Activated gamma-delta T cell treated with Interleukin-2 at 50 U/mL for 16 hours (primary cell): ENCODE measurements around the gene PTPRN2.

Experiments used
- DNase-seq: peaks from one replicate; pipeline ENCODE4 v3.0.0-alpha.2; 2020

Gene PTPRN2

GRCh38 chr7:157813741-157814661 is 773.6 kb downstream of the PTPRN2 start:
- DNase-seq: no peak

GRCh38 chr7:157813053-157813452 is 774.6 kb downstream of the PTPRN2 start:
- no peak for DNase-seq

- no peak for DNase-seq
Measured at GRCh38 chr7:157811946-157812345, 775.7 kb downstream of the PTPRN2 start.

- DNase-seq: no peak
Measured at GRCh38 chr7:157809863-157810851, 777.5 kb downstream of the PTPRN2 start.

GRCh38 chr7:157809154-157809862 is 778.3 kb downstream of the PTPRN2 start:
- DNase-seq: no peak

- no peak for DNase-seq
Measured at GRCh38 chr7:157808042-157808441, 779.6 kb downstream of the PTPRN2 start.

- no peak for DNase-seq
Measured at GRCh38 chr7:157807510-157807909, 780.1 kb downstream of the PTPRN2 start.

GRCh38 chr7:157806711-157807110 is 780.9 kb downstream of the PTPRN2 start:
- DNase-seq: no peak

GRCh38 chr7:157805713-157806112 is 781.9 kb downstream of the PTPRN2 start:
- DNase-seq: no peak

GRCh38 chr7:157803906-157804305 is 783.7 kb downstream of the PTPRN2 start:
- DNase-seq: no peak

GRCh38 chr7:157801971-157802675 is 785.5 kb downstream of the PTPRN2 start:
- no peak for DNase-seq

- no peak for DNase-seq
Measured at GRCh38 chr7:157801113-157801512, 786.5 kb downstream of the PTPRN2 start.

- DNase-seq: no peak
Measured at GRCh38 chr7:157800281-157800680, 787.3 kb downstream of the PTPRN2 start.

GRCh38 chr7:157799076-157799685 is 788.4 kb downstream of the PTPRN2 start:
- no peak for DNase-seq

GRCh38 chr7:157797361-157797760 is 790.3 kb downstream of the PTPRN2 start:
- no peak for DNase-seq

GRCh38 chr7:157796846-157797245 is 790.8 kb downstream of the PTPRN2 start:
- DNase-seq: no peak

- no peak for DNase-seq
Measured at GRCh38 chr7:157795643-157796042, 792.0 kb downstream of the PTPRN2 start.

GRCh38 chr7:157795199-157795598 is 792.4 kb downstream of the PTPRN2 start:
- DNase-seq: no peak

GRCh38 chr7:157794746-157795065 is 792.9 kb downstream of the PTPRN2 start:
- no peak for DNase-seq

GRCh38 chr7:157793973-157794745 is 793.5 kb downstream of the PTPRN2 start:
- no peak for DNase-seq

- no peak for DNase-seq
Measured at GRCh38 chr7:157793087-157793353, 794.6 kb downstream of the PTPRN2 start.
